Upper lobe of right lung (tissue), 1 donor: Measurements from ENCODE around the gene IGSF10. TPM values are rescaled to one million over a fixed set of nuclear protein-coding genes. Genes with fewer than 3 reads are reported as not detected.

ENCODE experiments used
- ATAC-seq: fragments of 200-7000 bp; cut with Tn5 transposase; one replicate; pipeline ENCODE4 v1.9.1; 2020; ENCODE audit warnings: mild to moderate bottlenecking, moderate library complexity
- DNase-seq: peaks from one replicate; pipeline ENCODE4 v3.0.0-alpha.2; 2020
- H3K27ac ChIP-seq: fragments of 200-600 bp; one replicate; pipeline ENCODE4 v1.8.0; 2022
- H3K27me3 ChIP-seq: fragments of 200-600 bp; one replicate; pipeline ENCODE4 v1.8.0; 2022; ENCODE audit warnings: mild to moderate bottlenecking
- H3K36me3 ChIP-seq: fragments of 200-600 bp; one replicate; pipeline ENCODE4 v1.8.0; 2022
- H3K4me1 ChIP-seq: fragments of 200-600 bp; one replicate; pipeline ENCODE4 v1.8.0; 2022
- H3K4me3 ChIP-seq: fragments of 200-600 bp; one replicate; pipeline ENCODE4 v1.8.0; 2022; ENCODE audit warnings: mild to moderate bottlenecking
- H3K9me3 ChIP-seq: fragments of 200-600 bp; one replicate; pipeline ENCODE4 v1.8.0; 2022
- CTCF ChIP-seq: fragments of 200-600 bp; IDR thresholded peaks from one replicate; pipeline ENCODE4 v1.8.0; 2022; ENCODE audit warnings: antibody characterized with exemption
- intact Hi-C: fragments of 100-400 bp; cut with DNase I; formaldehyde crosslinking; loops from one replicate; pipeline ENCODE4 v1.11.0; 2022
- total RNA-seq: library from RNA; stranded (reverse); fragmentation: NEBNext Ultra II Directional; extraction: Animal tissue kit (Norgen Biotek cat#: 25700); gene quantifications from one replicate; pipeline ENCODE4 v1.2.1, GENCODE V29; 2021
- donor health status: DM: no; HTN: yes; CAD: no; lungs with severe emphysema.

Gene IGSF10
- total RNA-seq, 1 donor from 2014 or later: 32.4 TPM

DNA sequence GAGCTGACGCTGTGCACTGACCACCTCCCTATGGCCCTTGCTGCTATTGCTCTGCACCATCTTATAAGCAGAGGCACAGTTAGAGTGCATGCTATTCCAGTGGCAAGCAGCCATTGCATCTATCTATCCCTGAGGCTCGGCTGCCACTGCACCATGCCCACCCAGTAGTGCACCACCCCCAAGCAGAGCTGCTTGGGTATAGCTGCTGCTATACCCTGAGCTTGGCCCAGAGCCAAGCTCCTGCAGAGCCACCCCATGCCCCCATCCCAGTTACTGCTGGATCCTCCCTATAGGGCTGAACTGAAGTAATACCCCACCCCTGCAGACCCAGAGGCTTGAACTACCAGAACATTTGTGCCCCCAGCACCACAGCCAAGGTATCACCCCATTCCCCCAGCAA lies 19.6 kb upstream of the IGSF10 start:
- no peak for TF ChIP-seq CTCF
- H3K27ac ChIP-seq: no peak overlapping the region
- DNase-seq: no peak
- H3K4me3 ChIP-seq: no peak overlapping the region
- H3K36me3 ChIP-seq: no peaks in the 10 kb centered on the region
- peaks cover 6% of the 10 kb centered on the region for H3K9me3 ChIP-seq
- ATAC-seq: no peak
- no peaks in the 10 kb centered on the region for H3K4me1 ChIP-seq
- H3K27me3 ChIP-seq: no peaks in the 10 kb centered on the region
- intact Hi-C loops: no loop called here

GRCh38 chr3:151479452-151479851 lies 18.6 kb upstream of the IGSF10 start:
- Histone ChIP-seq H3K36me3 (no peaks in the 10 kb centered on the region), H3K27me3 (no peaks in the 10 kb centered on the region), H3K9me3 (peaks cover 6% of the 10 kb centered on the region), H3K4me1 (no peaks in the 10 kb centered on the region), H3K4me3 (no peak overlapping the region), H3K27ac (no peak overlapping the region)
- no peak for TF ChIP-seq CTCF
- no peak for ATAC-seq
- intact Hi-C loops: no loop called here
- DNase-seq: no peak

- H3K4me3 ChIP-seq: no peak overlapping the region
- no peak overlapping the region for H3K27ac ChIP-seq
- no peak for TF ChIP-seq CTCF
- H3K36me3 ChIP-seq: no peaks in the 10 kb centered on the region
- H3K9me3 ChIP-seq: peaks cover 6% of the 10 kb centered on the region
- H3K27me3 ChIP-seq: no peaks in the 10 kb centered on the region
- H3K4me1 ChIP-seq: no peaks in the 10 kb centered on the region
- intact Hi-C loops: no loop called here
- DNase-seq: no peak
- ATAC-seq: no peak
Observed at GRCh38 chr3:151478335-151478697, 17.5 kb upstream of the IGSF10 start.

DNA sequence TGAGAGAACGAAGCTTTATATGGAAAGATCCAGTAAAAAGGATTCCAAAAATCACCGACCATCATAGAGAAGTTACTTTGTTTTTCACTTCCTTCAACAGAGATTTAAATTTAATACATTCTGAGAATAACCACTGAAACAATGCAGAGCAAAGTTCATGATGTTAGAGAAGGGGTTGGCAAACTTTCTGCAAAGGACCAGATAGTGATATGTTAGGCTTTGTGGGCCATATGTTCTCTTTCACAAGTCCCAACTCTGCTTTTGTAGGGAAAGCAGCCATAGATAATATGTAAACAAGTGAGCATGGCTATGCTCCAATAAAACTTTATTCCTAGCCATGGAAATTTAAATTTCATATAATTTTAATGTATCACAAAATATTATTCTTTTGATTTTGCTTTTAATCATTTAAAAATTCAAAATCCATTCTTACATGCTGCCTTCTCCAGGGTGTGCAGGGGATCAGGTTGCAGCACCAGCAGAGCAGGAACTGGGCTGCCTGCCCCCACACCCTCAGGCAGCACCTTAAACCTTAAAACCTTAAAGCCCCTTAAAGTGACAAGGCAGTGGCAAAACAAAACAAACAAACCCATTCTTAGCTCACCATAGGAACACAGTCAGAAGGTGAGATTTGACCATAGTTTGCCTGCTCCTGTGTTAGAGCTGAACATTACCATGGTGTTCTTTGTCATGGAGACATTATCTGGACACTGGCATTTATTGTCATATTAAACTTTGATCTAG lies 16.9 kb upstream of the IGSF10 start:
- Histone ChIP-seq H3K4me1 (no peaks in the 10 kb centered on the region), H3K9me3 (peaks cover 4% of the 10 kb centered on the region), H3K27ac (no peak overlapping the region), H3K36me3 (no peaks in the 10 kb centered on the region), H3K27me3 (no peaks in the 10 kb centered on the region), H3K4me3 (no peak overlapping the region)
- no peak for TF ChIP-seq CTCF
- ATAC-seq (no peak), DNase-seq (no peak)
- intact Hi-C loops: no loop called here

- Histone ChIP-seq H3K4me1 (no peaks in the 10 kb centered on the region), H3K36me3 (no peaks in the 10 kb centered on the region), H3K27ac (no peak overlapping the region), H3K4me3 (no peak overlapping the region), H3K9me3 (no peaks in the 10 kb centered on the region), H3K27me3 (no peaks in the 10 kb centered on the region)
- no peak for ATAC-seq
- no peak for DNase-seq
- TF ChIP-seq CTCF: no peak
- intact Hi-C loops: no loop called here
Observed at GRCh38 chr3:151476344-151477018, 15.6 kb upstream of the IGSF10 start.
